Fibroblast of skin of scalp (primary cell): ENCODE measurements around the gene TRAF2.

Source experiments
- DNase-seq: peaks from one replicate; pipeline ENCODE4 v3.0.0-alpha.2; 2013

TRAF2 gene

GRCh38 chr9:136962163-136962562 is 75.8 kb downstream of the TRAF2 start:
- DNase-seq = no peak

GRCh38 chr9:136962701-136963248 is 76.5 kb downstream of the TRAF2 start:
- DNase-seq = no peak

- DNase-seq = no peak
Measured at GRCh38 chr9:136963341-136963740, 77.0 kb downstream of the TRAF2 start.

GRCh38 chr9:136963751-136964150 is 77.4 kb downstream of the TRAF2 start:
- no peak for DNase-seq

- DNase-seq = no peak
Measured at GRCh38 chr9:136964171-136964689, 77.9 kb downstream of the TRAF2 start.

GRCh38 chr9:136964833-136965422 is 78.6 kb downstream of the TRAF2 start:
- no peak for DNase-seq

- DNase-seq = no peak
Measured at GRCh38 chr9:136965771-136966484, 79.6 kb downstream of the TRAF2 start.

- DNase-seq = no peak
Measured at GRCh38 chr9:136968333-136969127, 82.2 kb downstream of the TRAF2 start.

- no peak for DNase-seq
Measured at GRCh38 chr9:136969150-136969549, 82.8 kb downstream of the TRAF2 start.

- DNase-seq = no peak
Measured at GRCh38 chr9:136969774-136970173, 83.5 kb downstream of the TRAF2 start.

GRCh38 chr9:136970361-136970760 is 84.0 kb downstream of the TRAF2 start:
- no peak for DNase-seq

- no peak for DNase-seq
Measured at GRCh38 chr9:136971746-136972145, 85.4 kb downstream of the TRAF2 start.

GRCh38 chr9:136972335-136972734 is 86.0 kb downstream of the TRAF2 start:
- DNase-seq = no peak

GRCh38 chr9:136972743-136973142 is 86.4 kb downstream of the TRAF2 start:
- no peak for DNase-seq

- DNase-seq = no peak
Measured at GRCh38 chr9:136973618-136974617, 87.6 kb downstream of the TRAF2 start.

- no peak for DNase-seq
Measured at GRCh38 chr9:136974817-136975535, 88.7 kb downstream of the TRAF2 start.

GRCh38 chr9:136975644-136976043 is 89.3 kb downstream of the TRAF2 start:
- peak; percentile 31 for DNase-seq
